ENCODE data around the gene CAPZB.

GRCh38 chr1:19457607-19458006, 27.7 kb downstream of the CAPZB start:
- TF ChIP-seq CTCF (IDR thresholded peaks at IDR 0.05) (no peak), POLR2A (IDR thresholded peaks at IDR 0.05) (no peak)
